Testis (tissue), 3 donors: ENCODE measurements around the gene MGAT4C. TPM values are rescaled to one million over a fixed set of nuclear protein-coding genes. Genes with fewer than 3 reads are reported as not detected.
A peak's percentile ranks its signal among the peaks of the same experiment; 100 is the strongest.

Source experiments
- DNase-seq: peaks from one replicate; pipeline ENCODE4 v3.0.0-alpha.2; 2019
- H3K27ac ChIP-seq, 2 donors: fragments of 200-600 bp; sonication (generic); one replicate each; pipeline ENCODE4 v1.5.1; 2019
- H3K27me3 ChIP-seq: fragments of 200-600 bp; sonication (generic); one replicate; pipeline ENCODE4 v1.5.1; 2019
- H3K36me3 ChIP-seq: fragments of 200-600 bp; sonication (generic); one replicate; pipeline ENCODE4 v1.5.1; 2017; ENCODE audit warnings: low read depth; ENCODE audit errors: missing control alignments
- H3K4me1 ChIP-seq: fragments of 200-600 bp; sonication (generic); one replicate; pipeline ENCODE4 v1.5.1; 2019
- H3K4me3 ChIP-seq, 2 donors: fragments of 200-600 bp; sonication (generic); one replicate each; pipeline ENCODE4 v1.5.1; 2017 to 2019
- H3K9me3 ChIP-seq: fragments of 200-600 bp; sonication (generic); one replicate; pipeline ENCODE4 v1.5.1; 2017
- CTCF ChIP-seq, 3 experiments: fragments of 450-650 bp in 2 of 3; fragments of 200-600 bp in 1 of 3; sonication (generic) in 1 of 3; IDR thresholded peaks; one replicate each; pipeline ENCODE4 v1.5.1; 2016 to 2019; ENCODE audit warnings: antibody characterized with exemption in 3 of 3, mild to moderate bottlenecking in 2 of 3, moderate library complexity in 1 of 3
- POLR2A ChIP-seq: fragments of 450-650 bp; IDR thresholded peaks from one replicate; pipeline ENCODE4 v1.6.1; 2017; ENCODE audit warnings: antibody characterized with exemption, mild to moderate bottlenecking, moderate library complexity
- WGBS, 2 donors: methylation state at CpG; one replicate each; pipeline ENCODE4 v1.1.5; 2018; 5-methylcytosine and 5-hydroxymethylcytosine counted together
- intact Hi-C: fragments of 100-400 bp; cut with DNase I; formaldehyde crosslinking; loops from one replicate; pipeline ENCODE4 v1.15.1; 2023; ENCODE audit warnings: low total_unique reads
- polyA plus RNA-seq: library from polyadenylated mRNA; stranded (reverse); fragments of 350-450 nt; fragmentation: Illumina TruSeq; extraction: RNeasy Lipid Tissue Mini Kit (QIAGEN cat#74804); gene quantifications from one replicate; pipeline ENCODE4 v1.2.3, GENCODE V29; 2014; ENCODE audit warnings: low read depth, low replicate concordance; ENCODE audit not compliant: insufficient read depth
- total RNA-seq, 2 donors: library from RNA; depleted of rRNA; stranded (reverse); fragments of >200 nt; gene quantifications; one replicate each; pipeline ENCODE4 v1.2.3, GENCODE V29; 2016

MGAT4C gene
- total and polyA plus RNA-seq, 3 donors from 2014 or later: 5.5 to 11.3 (median 7.4) TPM

- no peak overlapping the region for H3K27ac ChIP-seq
- intact Hi-C loops: no loop called here
- H3K4me3 ChIP-seq: peak overlapping the region; percentile 9 to 10
These were observed 308.9 kb downstream of the MGAT4C start for GRCh38 chr12:85947286-85947685.

GRCh38 chr12:85946375-85946774, 309.8 kb downstream of the MGAT4C start:
- WGBS, 2 donors: 73 to 81% methylated on average over 5 of the region's 5 CpGs
- Histone ChIP-seq H3K4me3 (peak overlapping the region; percentile 9 to 40), H3K36me3 (no peaks in the 10 kb centered on the region), H3K9me3 (no peaks in the 10 kb centered on the region), H3K27me3 (no peaks in the 10 kb centered on the region), H3K4me1 (no peaks in the 10 kb centered on the region), H3K27ac (no peak overlapping the region)
- intact Hi-C loops: no loop called here
- peak; percentile 37 for DNase-seq
- TF ChIP-seq CTCF (IDR thresholded peaks at IDR 0.05) (no peak), POLR2A (no peak)

More at GRCh38 chr12:85947286-85947685, 308.9 kb downstream of the MGAT4C start:
- WGBS, 2 donors: 70 to 75% methylated on average over 12 of the region's 12 CpGs
- TF ChIP-seq CTCF (IDR thresholded peaks at IDR 0.05): no peak
- no peak for TF ChIP-seq POLR2A
- DNase-seq: peak; percentile 32
- Histone ChIP-seq H3K27me3 (no peaks in the 10 kb centered on the region), H3K4me1 (no peaks in the 10 kb centered on the region), H3K36me3 (no peaks in the 10 kb centered on the region), H3K9me3 (no peaks in the 10 kb centered on the region)

GRCh38 chr12:85927166-85927565, 329.0 kb downstream of the MGAT4C start:
- no peaks in the 10 kb centered on the region for H3K36me3 ChIP-seq
- no peaks in the 10 kb centered on the region for H3K4me1 ChIP-seq
- H3K27me3 ChIP-seq: no peaks in the 10 kb centered on the region
- intact Hi-C loops: no loop called here
- no peak for DNase-seq
- TF ChIP-seq POLR2A: no peak
- no peak for TF ChIP-seq CTCF (IDR thresholded peaks at IDR 0.05)
- no peak overlapping the region for H3K27ac ChIP-seq
- no peak overlapping the region for H3K4me3 ChIP-seq
- H3K9me3 ChIP-seq: no peaks in the 10 kb centered on the region

GRCh38 chr12:85923767-85924331, 332.3 kb downstream of the MGAT4C start:
- H3K4me3 ChIP-seq: no peak overlapping the region
- H3K27me3 ChIP-seq: no peaks in the 10 kb centered on the region
- WGBS, 2 donors: 80 to 87% methylated on average over 1 of the region's 1 CpG
- intact Hi-C loops: no loop called here
- no peaks in the 10 kb centered on the region for H3K4me1 ChIP-seq
- H3K27ac ChIP-seq: no peak overlapping the region
- H3K36me3 ChIP-seq: no peaks in the 10 kb centered on the region
- TF ChIP-seq POLR2A (no peak), CTCF (IDR thresholded peaks at IDR 0.05) (peak; percentile 28 to 89 (median 46))
- H3K9me3 ChIP-seq: no peaks in the 10 kb centered on the region
- no peak for DNase-seq

GRCh38 chr12:85920324-85920947, 335.8 kb downstream of the MGAT4C start:
- WGBS, 2 donors: 1% methylated on average over 3 of the region's 3 CpGs
- no peak for DNase-seq
- H3K4me1 ChIP-seq: no peaks in the 10 kb centered on the region
- no peak overlapping the region for H3K27ac ChIP-seq
- H3K9me3 ChIP-seq: no peaks in the 10 kb centered on the region
- no peaks in the 10 kb centered on the region for H3K36me3 ChIP-seq
- no peaks in the 10 kb centered on the region for H3K27me3 ChIP-seq
- intact Hi-C loops: no loop called here
- TF ChIP-seq POLR2A (no peak), CTCF (IDR thresholded peaks at IDR 0.05) (peak; percentile 20 to 69 (median 41))
- no peak overlapping the region for H3K4me3 ChIP-seq
